GM08714 (cell line): Measurements from ENCODE around the gene AFF3.

Experiments used
- H3K4me3 ChIP-seq: fragments of 200-500 bp; sonication (Bioruptor generic); 2 replicates; pipeline ENCODE4 v1.5.1; 2014; ENCODE audit warnings: mild to moderate bottlenecking, low read length, inconsistent platforms
- ZNF274 ChIP-seq: IDR thresholded peaks from 2 replicates; pipeline ENCODE4 v1.6.1; 2012; ENCODE audit warnings: mild to moderate bottlenecking, low read depth, low read length

AFF3 gene

GRCh38 chr2:99634234-99634633 is 508.2 kb downstream of the AFF3 start:
- no peak for TF ChIP-seq ZNF274
- no peak overlapping the region for H3K4me3 ChIP-seq

GRCh38 chr2:99631700-99632099 is 510.7 kb downstream of the AFF3 start:
- no peak overlapping the region for H3K4me3 ChIP-seq
- no peak for TF ChIP-seq ZNF274

GRCh38 chr2:99629320-99629719 is 513.1 kb downstream of the AFF3 start:
- H3K4me3 ChIP-seq, result no peak overlapping the region
- no peak for TF ChIP-seq ZNF274

- H3K4me3 ChIP-seq, result no peak overlapping the region
- TF ChIP-seq ZNF274, result no peak
Observed at GRCh38 chr2:99626158-99626557, 516.2 kb downstream of the AFF3 start.

- no peak overlapping the region for H3K4me3 ChIP-seq
- TF ChIP-seq ZNF274, result no peak
Observed at GRCh38 chr2:99624677-99625076, 517.7 kb downstream of the AFF3 start.

GRCh38 chr2:99623613-99624012 is 518.8 kb downstream of the AFF3 start:
- no peak overlapping the region for H3K4me3 ChIP-seq
- no peak for TF ChIP-seq ZNF274

GRCh38 chr2:99623035-99623434 is 519.4 kb downstream of the AFF3 start:
- TF ChIP-seq ZNF274, result no peak
- no peak overlapping the region for H3K4me3 ChIP-seq

GRCh38 chr2:99622534-99622933 is 519.9 kb downstream of the AFF3 start:
- no peak overlapping the region for H3K4me3 ChIP-seq
- TF ChIP-seq ZNF274, result no peak

- TF ChIP-seq ZNF274, result no peak
- H3K4me3 ChIP-seq, result no peak overlapping the region
Observed at GRCh38 chr2:99621774-99622173, 520.6 kb downstream of the AFF3 start.

- no peak overlapping the region for H3K4me3 ChIP-seq
- no peak for TF ChIP-seq ZNF274
Observed at GRCh38 chr2:99621106-99621505, 521.3 kb downstream of the AFF3 start.

GRCh38 chr2:99619151-99619550 is 523.2 kb downstream of the AFF3 start:
- no peak for TF ChIP-seq ZNF274
- H3K4me3 ChIP-seq, result no peak overlapping the region

GRCh38 chr2:99618579-99619097 is 523.8 kb downstream of the AFF3 start:
- TF ChIP-seq ZNF274, result no peak
- H3K4me3 ChIP-seq, result no peak overlapping the region

GRCh38 chr2:99617811-99618210 is 524.6 kb downstream of the AFF3 start:
- H3K4me3 ChIP-seq, result no peak overlapping the region
- TF ChIP-seq ZNF274, result no peak

- no peak for TF ChIP-seq ZNF274
- no peak overlapping the region for H3K4me3 ChIP-seq
Observed at GRCh38 chr2:99615247-99615771, 527.1 kb downstream of the AFF3 start.

- TF ChIP-seq ZNF274, result no peak
- H3K4me3 ChIP-seq, result no peak overlapping the region
Observed at GRCh38 chr2:99613980-99614379, 528.4 kb downstream of the AFF3 start.

- H3K4me3 ChIP-seq, result no peak overlapping the region
- no peak for TF ChIP-seq ZNF274
Observed at GRCh38 chr2:99611786-99612185, 530.6 kb downstream of the AFF3 start.

- no peak for TF ChIP-seq ZNF274
- H3K4me3 ChIP-seq, result no peak overlapping the region
Observed at GRCh38 chr2:99611034-99611433, 531.4 kb downstream of the AFF3 start.
